WTC11 (cell line): ENCODE measurements around the gene FBXO21. TPM values are rescaled to one million over a fixed set of nuclear protein-coding genes. Genes with fewer than 3 reads are reported as not detected.

ENCODE experiments used
- ATAC-seq: fragments of 200-7000 bp; cut with Tn5 transposase; 2 replicates; pipeline ENCODE4 v1.10.0; 2021; ENCODE audit warnings: mild to moderate bottlenecking, moderate library complexity
- CTCF ChIA-PET: fragments of 300-600 bp; sonication (Branson Sonifier 250); formaldehyde crosslinking; loops from one replicate; lab custom pipeline; 2021; ENCODE audit warnings: antibody characterized with exemption; lab: Charles Lee
- POLR2A ChIA-PET: fragments of 350-600 bp; sonication (Branson Sonifier 250); formaldehyde crosslinking; loops from one replicate; lab custom pipeline; 2021; ENCODE audit warnings: antibody characterized with exemption; lab: Charles Lee
- DNase-seq: peaks from one replicate; pipeline ENCODE4 v3.0.0; 2021; ENCODE audit warnings: low spot score
- H3K27ac Mint-ChIP-seq: 2 replicates; pipeline ENCODE4 v1.8.0; 2021; ENCODE audit warnings: mixed read lengths
- H3K27me3 Mint-ChIP-seq: 2 replicates; pipeline ENCODE4 v1.8.0; 2021; ENCODE audit warnings: low read depth, mild to moderate bottlenecking, moderate library complexity, mixed read lengths
- H3K36me3 Mint-ChIP-seq: 2 replicates; pipeline ENCODE4 v1.8.0; 2021; ENCODE audit warnings: mixed read lengths
- H3K4me1 Mint-ChIP-seq: 2 replicates; pipeline ENCODE4 v1.8.0; 2022; ENCODE audit warnings: mixed read lengths
- H3K4me3 Mint-ChIP-seq: 2 replicates; pipeline ENCODE4 v1.8.0; 2021; ENCODE audit warnings: mild to moderate bottlenecking, moderate library complexity, mixed read lengths
- H3K9me3 Mint-ChIP-seq: 2 replicates; pipeline ENCODE4 v1.8.0; 2021; ENCODE audit warnings: mixed read lengths
- ARID4B ChIP-seq: sonication (generic); formaldehyde crosslinking; IDR thresholded peaks from 2 replicates; pipeline ENCODE4 v1.8.0; 2023; ENCODE audit warnings: missing genetic modification reagents, mild to moderate bottlenecking, borderline replicate concordance
- CDX4 ChIP-seq: fragments of 250-450 bp; sonication (Bioruptor Pico); IDR thresholded peaks from 2 replicates; pipeline ENCODE4 v1.9.0; 2021; ENCODE audit warnings: moderate library complexity, mild to moderate bottlenecking, inconsistent platforms, borderline replicate concordance
- CREM ChIP-seq: sonication (generic); formaldehyde crosslinking; IDR thresholded peaks from 2 replicates; pipeline ENCODE4 v1.8.1; 2022; ENCODE audit warnings: mild to moderate bottlenecking, missing genetic modification reagents, moderate library complexity
- CTCF ChIP-seq: fragments of 200-600 bp; IDR thresholded peaks from 2 replicates; pipeline ENCODE4 v1.8.0; 2022; ENCODE audit warnings: antibody characterized with exemption
- FOXP4 ChIP-seq: sonication (generic); formaldehyde crosslinking; IDR thresholded peaks from 2 replicates; pipeline ENCODE4 v1.8.0; 2022; ENCODE audit warnings: mild to moderate bottlenecking, missing genetic modification reagents
- GTF2I ChIP-seq: fragments of 250-450 bp; sonication (Bioruptor Pico); conservative IDR thresholded peaks from 2 replicates; pipeline ENCODE4 v1.4.0; 2021; ENCODE audit warnings: mild to moderate bottlenecking
- HMGXB4 ChIP-seq: sonication (generic); formaldehyde crosslinking; IDR thresholded peaks from 2 replicates; pipeline ENCODE4 v1.8.1; 2023; ENCODE audit warnings: mild to moderate bottlenecking, moderate library complexity, missing genetic modification reagents
- KAT7 ChIP-seq: sonication (generic); formaldehyde crosslinking; IDR thresholded peaks from 2 replicates; pipeline ENCODE4 v1.8.1; 2023; ENCODE audit warnings: missing genetic modification reagents, mild to moderate bottlenecking, borderline replicate concordance
- MXD4 ChIP-seq: fragments of 250-450 bp; sonication (Bioruptor Pico); IDR thresholded peaks from 2 replicates; pipeline ENCODE4 v1.8.0; 2021; ENCODE audit warnings: mild to moderate bottlenecking, moderate library complexity, borderline replicate concordance
- NFYB ChIP-seq: sonication (generic); formaldehyde crosslinking; conservative IDR thresholded peaks from 2 replicates; pipeline ENCODE4 v1.8.0; 2022; ENCODE audit warnings: low read depth, missing genetic modification reagents
- PREB ChIP-seq: sonication (generic); formaldehyde crosslinking; IDR thresholded peaks from 2 replicates; pipeline ENCODE4 v1.8.1; 2022; ENCODE audit warnings: mild to moderate bottlenecking, missing genetic modification reagents, moderate library complexity, borderline replicate concordance
- TEAD1 ChIP-seq: sonication (generic); formaldehyde crosslinking; IDR thresholded peaks from 2 replicates; pipeline ENCODE4 v1.8.0; 2022; ENCODE audit warnings: mild to moderate bottlenecking, missing genetic modification reagents
- ZNF121 ChIP-seq: sonication (generic); formaldehyde crosslinking; IDR thresholded peaks from 2 replicates; pipeline ENCODE4 v1.8.0; 2023; ENCODE audit warnings: missing genetic modification reagents
- ZNF263 ChIP-seq: sonication (generic); formaldehyde crosslinking; IDR thresholded peaks from 2 replicates; pipeline ENCODE4 v1.8.1; 2022; ENCODE audit warnings: low read depth, mild to moderate bottlenecking, moderate library complexity, missing genetic modification reagents
- ZNF317 ChIP-seq: sonication (generic); formaldehyde crosslinking; IDR thresholded peaks from 2 replicates; pipeline ENCODE4 v1.8.1; 2023; ENCODE audit warnings: low read depth, mild to moderate bottlenecking, moderate library complexity, missing genetic modification reagents, borderline replicate concordance
- ZNF671 ChIP-seq: fragments of 250-450 bp; sonication (Bioruptor Pico); IDR thresholded peaks from 2 replicates; pipeline ENCODE4 v1.8.0; 2021; ENCODE audit warnings: mild to moderate bottlenecking
- ZSCAN18 ChIP-seq: fragments of 250-450 bp; sonication (Bioruptor Pico); IDR thresholded peaks from 2 replicates; pipeline ENCODE4 v2.1.2; 2022; ENCODE audit warnings: mild to moderate bottlenecking, moderate library complexity
- total RNA-seq: library from RNA; stranded (reverse); gene quantifications from 3 replicates; pipeline ENCODE4 v1.2.3, GENCODE V29; 2021

Gene FBXO21
- total RNA-seq, 1 experiment from 2014 or later, result 60.3 TPM

- TF ChIP-seq HMGXB4 (CRISPR knock-in tag) (peak; percentile 49; the same call in 1 of the 2 replicates), ZNF121 (CRISPR knock-in tag) (0 out of 2 replicates have a peak, but pooled peaks have one; percentile 33), TEAD1 (CRISPR knock-in tag) (no peak), GTF2I (CRISPR knock-in tag) (peak; percentile 80), ZNF671 (CRISPR knock-in tag) (no peak), ZNF263 (CRISPR knock-in tag) (no peak), KAT7 (CRISPR knock-in tag) (0 out of 2 replicates have a peak, but pooled peaks have one; percentile 15), ZNF317 (no peak), PREB (CRISPR knock-in tag) (no peak), CTCF (no peak)
These were observed 91.7 kb downstream of the FBXO21 start (continued) for GRCh38 chr12:117098361-117099217.

GRCh38 chr12:117098024-117098360 lies 92.3 kb downstream of the FBXO21 start:
- Mint-ChIP-seq H3K27me3 (peaks cover 29% of the 10 kb centered on the region), H3K36me3 (no peaks in the 10 kb centered on the region), H3K4me1 (peaks cover 18% of the 10 kb centered on the region), H3K4me3 (peak overlapping the region; percentile 73), H3K9me3 (no peaks in the 10 kb centered on the region), H3K27ac (no peak overlapping the region)
- TF ChIP-seq ZSCAN18 (peak; percentile 16; the same call in 1 of the 2 replicates), TEAD1 (CRISPR knock-in tag) (no peak)
- ATAC-seq, result no peak
- POLR2A ChIA-PET, result interaction anchor here (1.1 to 1.5 kb wide), 3 partner anchors 9 to 45 kb away, joined by 3 to 6 read pairs (median 5); no protein-coding TSS in a partner anchor
- no peak for DNase-seq
- CTCF ChIA-PET, result interaction anchor here (1.4 to 4.1 kb wide), 4 partner anchors 21 to 62 kb away, joined by 3 to 28 read pairs (median 4); no protein-coding TSS in a partner anchor

GRCh38 chr12:117097159-117097558 lies 93.1 kb downstream of the FBXO21 start:
- Mint-ChIP-seq H3K4me3 (peak overlapping the region; percentile 22), H3K36me3 (no peaks in the 10 kb centered on the region), H3K9me3 (no peaks in the 10 kb centered on the region), H3K27ac (no peak overlapping the region), H3K27me3 (peaks cover 29% of the 10 kb centered on the region), H3K4me1 (peaks cover 18% of the 10 kb centered on the region)
- ChIA-PET POLR2A (no interaction called here), CTCF (interaction anchor here (0.7 to 4.1 kb wide), 4 partner anchors 15 to 48 kb away, joined by 3 to 28 read pairs (median 4); no protein-coding TSS in a partner anchor)
- ATAC-seq (no peak), DNase-seq (no peak)
- TF ChIP-seq CDX4 (CRISPR knock-in tag) (no peak), MXD4 (CRISPR knock-in tag) (no peak), CREM (CRISPR knock-in tag) (no peak), FOXP4 (CRISPR knock-in tag) (no peak), NFYB (CRISPR knock-in tag) (no peak), ARID4B (CRISPR knock-in tag) (no peak)
